Measurements from ENCODE around the gene AUTS2. TPM values are rescaled to one million over a fixed set of nuclear protein-coding genes. Genes with fewer than 3 reads are reported as not detected.

The AUTS2 gene
- total and polyA plus RNA-seq, 10 donors = 6.1 to 54.8 (median 29.1) TPM

DNA sequence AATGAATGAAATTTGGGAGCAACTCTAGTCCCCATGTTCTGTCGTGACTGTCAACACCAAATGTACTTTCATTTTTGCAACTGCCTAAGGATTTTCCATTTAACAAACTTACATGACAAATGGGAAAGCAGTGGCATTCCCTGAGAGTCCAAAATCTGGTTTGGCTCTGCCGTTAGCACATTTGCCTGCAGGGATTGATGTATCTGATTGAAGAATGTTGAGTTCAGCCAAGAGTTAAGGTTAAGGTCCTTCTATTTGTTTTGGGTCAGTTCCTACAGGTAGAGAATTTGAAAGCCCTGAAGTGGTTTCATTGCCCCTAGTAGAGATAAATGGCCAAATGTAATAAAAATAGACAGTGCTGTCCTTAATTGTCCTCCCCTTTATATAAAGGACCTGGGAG is 1127.2 kb downstream of the AUTS2 start:
- no peaks in the 10 kb centered on the region for H3K4me1 ChIP-seq
- H3K36me3 ChIP-seq = no peaks in the 10 kb centered on the region
- no peak overlapping the region for H3K4me3 ChIP-seq
- WGBS, 5 donors = 75 to 92% (median 87%) methylated on average over 2 of the region's 2 CpGs
- intact Hi-C loops (cut with DNase I; ENCODE audit: low total_unique reads) = no loop called here
- H3K27me3 ChIP-seq (replicated peaks in 1 of 7) = no peaks in the 10 kb centered on the region
- TF ChIP-seq, protein P1, sequence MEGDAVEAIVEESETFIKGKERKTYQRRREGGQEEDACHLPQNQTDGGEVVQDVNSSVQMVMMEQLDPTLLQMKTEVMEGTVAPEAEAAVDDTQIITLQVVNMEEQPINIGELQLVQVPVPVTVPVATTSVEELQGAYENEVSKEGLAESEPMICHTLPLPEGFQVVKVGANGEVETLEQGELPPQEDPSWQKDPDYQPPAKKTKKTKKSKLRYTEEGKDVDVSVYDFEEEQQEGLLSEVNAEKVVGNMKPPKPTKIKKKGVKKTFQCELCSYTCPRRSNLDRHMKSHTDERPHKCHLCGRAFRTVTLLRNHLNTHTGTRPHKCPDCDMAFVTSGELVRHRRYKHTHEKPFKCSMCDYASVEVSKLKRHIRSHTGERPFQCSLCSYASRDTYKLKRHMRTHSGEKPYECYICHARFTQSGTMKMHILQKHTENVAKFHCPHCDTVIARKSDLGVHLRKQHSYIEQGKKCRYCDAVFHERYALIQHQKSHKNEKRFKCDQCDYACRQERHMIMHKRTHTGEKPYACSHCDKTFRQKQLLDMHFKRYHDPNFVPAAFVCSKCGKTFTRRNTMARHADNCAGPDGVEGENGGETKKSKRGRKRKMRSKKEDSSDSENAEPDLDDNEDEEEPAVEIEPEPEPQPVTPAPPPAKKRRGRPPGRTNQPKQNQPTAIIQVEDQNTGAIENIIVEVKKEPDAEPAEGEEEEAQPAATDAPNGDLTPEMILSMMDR (IDR thresholded peaks at IDR 0.05 in 8 of 11, conservative IDR thresholded peaks at IDR 0.05 in 3 of 11) = no peak
- TF ChIP-seq POLR2AphosphoS5 (IDR thresholded peaks at IDR 0.05) (no peak), POLR2A (IDR thresholded peaks at IDR 0.05) (no peak)
- no peak overlapping the region for H3K27ac ChIP-seq
- DNase-seq = no peak
- H3K9me3 ChIP-seq = peaks cover 0 to 6% (median 3%) of the 10 kb centered on the region in 8 donors

DNA sequence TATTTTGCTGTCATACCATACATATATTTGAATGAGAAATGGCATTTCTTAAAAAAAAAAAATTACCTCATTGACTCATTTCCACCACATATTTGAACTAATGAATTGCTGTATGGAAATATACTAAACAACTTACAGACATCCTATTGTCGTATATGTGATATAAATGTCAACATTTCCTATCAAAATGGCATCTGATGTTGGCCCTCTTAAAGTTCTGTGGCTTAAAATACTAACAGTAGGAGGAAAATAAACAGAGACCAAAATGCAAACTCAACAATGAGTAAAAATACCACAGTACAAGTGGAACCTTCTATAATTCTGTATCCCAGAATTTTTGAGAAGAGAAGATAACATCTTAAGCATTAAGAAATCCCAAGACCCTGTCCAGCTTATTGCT is 1128.0 kb downstream of the AUTS2 start:
- Histone ChIP-seq H3K9me3 (peaks cover 0 to 7% (median 6%) of the 10 kb centered on the region in 8 donors), H3K36me3 (no peaks in the 10 kb centered on the region), H3K27me3 (replicated peaks in 1 of 7) (no peaks in the 10 kb centered on the region), H3K4me1 (no peaks in the 10 kb centered on the region), H3K27ac (no peak overlapping the region), H3K4me3 (no peak overlapping the region)
- TF ChIP-seq, protein P1 (IDR thresholded peaks at IDR 0.05 in 8 of 11, conservative IDR thresholded peaks at IDR 0.05 in 3 of 11) = no peak
- no peak for TF ChIP-seq POLR2A (IDR thresholded peaks at IDR 0.05)
- TF ChIP-seq POLR2AphosphoS5 (IDR thresholded peaks at IDR 0.05) = no peak
- intact Hi-C loops (cut with DNase I; ENCODE audit: low total_unique reads) = no loop called here
- DNase-seq = no peak
- WGBS, 5 donors = 80 to 96% (median 83%) methylated on average over 1 of the region's 1 CpG

DNA sequence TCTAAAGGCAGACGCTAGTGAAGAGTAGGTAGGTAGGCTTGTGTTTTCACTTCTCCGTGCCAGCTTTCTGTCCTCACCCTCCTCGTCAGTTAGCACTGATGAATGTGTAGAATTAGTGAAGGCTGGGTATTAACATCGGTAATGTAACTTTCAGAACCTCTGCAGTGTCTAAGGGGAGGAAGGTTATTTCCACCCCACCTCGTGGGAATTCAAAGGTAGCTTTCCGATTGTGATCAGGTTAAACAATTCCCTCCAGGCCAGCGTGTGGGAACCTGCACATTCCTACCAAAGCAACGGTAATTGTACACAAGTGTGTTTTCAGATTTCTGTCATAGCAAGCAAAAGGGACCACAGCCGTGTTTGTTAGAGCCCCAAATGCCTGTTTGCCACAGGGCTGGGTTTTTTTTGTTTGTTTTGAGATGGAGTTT is 1128.7 kb downstream of the AUTS2 start:
- Histone ChIP-seq H3K9me3 (peaks cover 0 to 7% (median 6%) of the 10 kb centered on the region in 8 donors), H3K36me3 (no peaks in the 10 kb centered on the region)

DNA sequence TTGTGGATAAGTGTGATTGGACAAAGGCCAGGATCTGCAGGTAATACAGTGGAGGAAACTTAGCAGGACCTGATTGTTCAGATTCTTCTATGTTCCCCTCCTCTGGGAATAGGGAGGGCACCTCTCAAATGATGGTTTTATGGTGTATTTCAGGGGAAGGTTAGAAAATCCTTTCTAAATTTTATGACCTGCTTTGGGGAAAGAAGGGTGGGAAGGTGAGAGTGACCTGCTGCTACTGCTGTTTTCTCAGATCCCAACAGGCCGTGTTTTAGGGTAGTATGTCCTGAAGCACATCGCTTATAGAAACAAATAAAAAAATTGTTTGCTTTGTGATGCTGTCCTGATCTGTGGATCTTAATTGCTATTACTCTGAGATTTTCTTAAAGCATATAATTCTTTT is 1129.6 kb downstream of the AUTS2 start:
- no peaks in the 10 kb centered on the region for H3K36me3 ChIP-seq
- DNase-seq = no peak
- WGBS, 5 donors = 93 to 99% (median 95%) methylated on average over 2 of the region's 2 CpGs
- TF ChIP-seq POLR2A (IDR thresholded peaks at IDR 0.05) (no peak), POLR2AphosphoS5 (IDR thresholded peaks at IDR 0.05) (no peak)
- TF ChIP-seq, protein P1 (IDR thresholded peaks at IDR 0.05 in 8 of 11, conservative IDR thresholded peaks at IDR 0.05 in 3 of 11) = no peak
- peaks cover 0 to 7% (median 6%) of the 10 kb centered on the region in 8 donors for H3K9me3 ChIP-seq
- H3K4me1 ChIP-seq = no peaks in the 10 kb centered on the region
- no peaks in the 10 kb centered on the region for H3K27me3 ChIP-seq (replicated peaks in 1 of 7)
- intact Hi-C loops (cut with DNase I; ENCODE audit: low total_unique reads) = no loop called here
- H3K4me3 ChIP-seq = no peak overlapping the region
- H3K27ac ChIP-seq = no peak overlapping the region

More for the DNA sequence above, 1128.7 kb downstream of the AUTS2 start:
- Histone ChIP-seq H3K27ac (no peak overlapping the region), H3K4me1 (no peaks in the 10 kb centered on the region), H3K27me3 (replicated peaks in 1 of 7) (no peaks in the 10 kb centered on the region), H3K4me3 (no peak overlapping the region)
- TF ChIP-seq POLR2A (IDR thresholded peaks at IDR 0.05) = no peak
- TF ChIP-seq, protein P1 (IDR thresholded peaks at IDR 0.05 in 8 of 11, conservative IDR thresholded peaks at IDR 0.05 in 3 of 11) = no peak
- no peak for TF ChIP-seq POLR2AphosphoS5 (IDR thresholded peaks at IDR 0.05)
- 75 to 86% (median 82%) methylated on average over 9 of the region's 9 CpGs for WGBS, 5 donors
- intact Hi-C loops (cut with DNase I; ENCODE audit: low total_unique reads) = no loop called here
- DNase-seq = no peak

Data from spleen (tissue), 11 donors.